Measurements from ENCODE around the gene GEMIN2. TPM values are rescaled to one million over a fixed set of nuclear protein-coding genes. Genes with fewer than 3 reads are reported as not detected.

The GEMIN2 gene
- polyA plus RNA-seq, 1 experiment = 5.9 TPM

DNA sequence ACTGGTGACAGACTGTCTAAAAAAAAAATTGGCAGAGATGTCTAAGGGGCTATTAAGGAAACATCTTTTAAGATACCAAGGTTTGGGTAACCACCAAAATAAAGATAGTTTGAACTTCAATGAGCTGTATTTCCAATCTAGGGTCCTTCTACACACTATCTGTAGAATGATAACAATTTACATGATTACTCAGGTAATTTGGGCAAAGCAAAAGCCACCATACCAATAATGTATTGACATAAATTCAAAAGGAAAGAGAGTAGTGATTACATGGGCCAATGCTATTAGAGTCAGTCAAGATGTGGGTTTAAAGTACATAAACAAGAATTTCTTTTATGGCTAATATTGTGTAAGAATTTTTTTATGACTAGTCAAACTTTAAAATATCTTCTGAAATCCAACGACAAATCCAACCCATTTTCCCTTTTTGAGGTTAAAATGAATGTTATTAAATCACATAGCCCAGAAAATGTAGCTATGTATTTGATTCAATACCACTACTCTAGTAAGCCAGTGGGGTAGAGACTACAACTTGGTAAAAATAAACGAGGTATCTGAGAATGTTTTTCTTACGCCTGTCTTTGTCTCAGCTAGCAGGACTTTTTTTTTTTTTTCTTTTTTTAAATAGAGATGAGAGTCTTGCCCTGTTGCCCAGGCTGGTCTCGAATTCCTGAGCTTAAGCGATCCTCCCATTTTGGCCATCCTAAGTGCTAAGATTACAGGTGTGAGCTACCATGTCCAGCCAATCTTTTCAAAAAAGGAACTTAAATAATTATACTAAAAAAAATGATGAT lies 71.3 kb downstream of the GEMIN2 start:
- H3K4me3 ChIP-seq (ENCODE audit: low read depth, low read length) = no peak overlapping the region
- TF ChIP-seq, protein P1, sequence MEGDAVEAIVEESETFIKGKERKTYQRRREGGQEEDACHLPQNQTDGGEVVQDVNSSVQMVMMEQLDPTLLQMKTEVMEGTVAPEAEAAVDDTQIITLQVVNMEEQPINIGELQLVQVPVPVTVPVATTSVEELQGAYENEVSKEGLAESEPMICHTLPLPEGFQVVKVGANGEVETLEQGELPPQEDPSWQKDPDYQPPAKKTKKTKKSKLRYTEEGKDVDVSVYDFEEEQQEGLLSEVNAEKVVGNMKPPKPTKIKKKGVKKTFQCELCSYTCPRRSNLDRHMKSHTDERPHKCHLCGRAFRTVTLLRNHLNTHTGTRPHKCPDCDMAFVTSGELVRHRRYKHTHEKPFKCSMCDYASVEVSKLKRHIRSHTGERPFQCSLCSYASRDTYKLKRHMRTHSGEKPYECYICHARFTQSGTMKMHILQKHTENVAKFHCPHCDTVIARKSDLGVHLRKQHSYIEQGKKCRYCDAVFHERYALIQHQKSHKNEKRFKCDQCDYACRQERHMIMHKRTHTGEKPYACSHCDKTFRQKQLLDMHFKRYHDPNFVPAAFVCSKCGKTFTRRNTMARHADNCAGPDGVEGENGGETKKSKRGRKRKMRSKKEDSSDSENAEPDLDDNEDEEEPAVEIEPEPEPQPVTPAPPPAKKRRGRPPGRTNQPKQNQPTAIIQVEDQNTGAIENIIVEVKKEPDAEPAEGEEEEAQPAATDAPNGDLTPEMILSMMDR (IDR thresholded peaks at IDR 0.05; ENCODE audit: insufficient read depth, low read depth, low read length) = no peak
- ChIA-PET CTCF (interaction anchor here (0.6 to 1.1 kb wide), 2 partner anchors 14 to 19 kb away, joined by 3 to 4 read pairs; no protein-coding TSS in a partner anchor), POLR2A (interaction anchor here (0.6 kb wide), 1 partner anchor 247 kb away, joined by 10 read pairs; no protein-coding TSS in a partner anchor)
- no peaks in the 10 kb centered on the region for H3K27me3 ChIP-seq (ENCODE audit: control insufficient read depth, insufficient read depth, low read length)
- DNase-seq (ENCODE audit: low read depth) = no peak
- peaks cover 16% of the 10 kb centered on the region for H3K36me3 ChIP-seq (ENCODE audit: control insufficient read depth, insufficient read depth, low read length)

Small RNA genes lying within 50 kb of the gene (small RNA-seq; reads per million reads assigned to genes)
- not detected for gene AL109628.1 (ENCODE audit: insufficient read length, low read depth, low replicate concordance)

Other genes with a start within 250 kb of the GEMIN2 start
- gene SEC23A, start 11.1 kb upstream of the GEMIN2 start, polyA plus RNA-seq (2011; rRNA removed) = 157 and 327 TPM in 2 replicates
- gene TRAPPC6B, start 56.0 kb downstream of the GEMIN2 start, polyA plus RNA-seq (2011; rRNA removed) = 16.0 and 21.4 TPM in 2 replicates
- 5.8 and 11.8 TPM in 2 replicates for gene PNN, start 60.9 kb downstream of the GEMIN2 start, polyA plus RNA-seq (2011; rRNA removed)
- gene MIA2, start 119.6 kb downstream of the GEMIN2 start, polyA plus RNA-seq (2011; rRNA removed) = 11.4 and 15.8 TPM in 2 replicates